Kidney (tissue), 14 donors: ENCODE data around the gene CCM2L. TPM values are rescaled to one million over a fixed set of nuclear protein-coding genes. Genes with fewer than 3 reads are reported as not detected.

Experiments used
- DNase-seq, 5 donors: peaks; one replicate each; pipeline ENCODE4 v3.0.0-alpha.2; 2013 to 2020
- FAIRE-seq: peaks from 2 replicates; lab custom pipeline; 2012; peaks lifted over from hg19 to GRCh38; lab: Jason Lieb, UNC
- H3K27ac ChIP-seq, 2 donors: one replicate each; pipeline ENCODE4 v1.7.0; 2013; ENCODE audit warnings: low read depth in 2 of 2, low read length in 2 of 2, inconsistent platforms in 1 of 2
- H3K27me3 ChIP-seq: one replicate; pipeline ENCODE4 v1.7.1; 2013; ENCODE audit warnings: low read length, inconsistent platforms; ENCODE audit not compliant: control insufficient read depth, insufficient read depth
- H3K36me3 ChIP-seq, 3 donors: one replicate each; pipeline versions ENCODE4 v1.7.0 to v1.7.1; 2013; ENCODE audit warnings: low read length in 3 of 3, control low read depth in 1 of 3, inconsistent platforms in 1 of 3; ENCODE audit not compliant: insufficient read depth in 3 of 3, control insufficient read depth in 2 of 3
- H3K4me1 ChIP-seq, 3 donors: one replicate each; pipeline versions ENCODE4 v1.7.0 to v1.7.1; 2013; ENCODE audit warnings: low read length in 3 of 3, inconsistent platforms in 1 of 3, low read depth in 1 of 3; ENCODE audit not compliant: control insufficient read depth in 2 of 3, insufficient read depth in 2 of 3
- H3K4me3 ChIP-seq, 3 donors: one replicate each; pipeline versions ENCODE4 v1.7.0 to v1.8.1; 2013; ENCODE audit warnings: low read length in 3 of 3, control low read depth in 1 of 3, inconsistent platforms in 1 of 3
- H3K9ac ChIP-seq, 3 donors: one replicate each; pipeline versions ENCODE4 v1.7.0 to v1.7.1; 2013; ENCODE audit warnings: low read length in 3 of 3, control low read depth in 1 of 3, inconsistent platforms in 1 of 3
- H3K9me3 ChIP-seq, 3 donors: one replicate each; pipeline versions ENCODE4 v1.7.0 to v1.7.1; 2013; ENCODE audit warnings: low read length in 3 of 3, control low read depth in 1 of 3, inconsistent platforms in 1 of 3; ENCODE audit not compliant: control insufficient read depth in 2 of 3, insufficient read depth in 1 of 3
- CTCF ChIP-seq: IDR thresholded peaks from 3 replicates; pipeline ENCODE4 v1.5.1; 2012; ENCODE audit warnings: mild to moderate bottlenecking, moderate library complexity, borderline replicate concordance; ENCODE audit not compliant: insufficient read depth; ENCODE audit errors: extremely low read depth
- intact Hi-C: fragments of 100-400 bp; cut with DNase I; formaldehyde crosslinking; loops from one replicate; pipeline ENCODE4 v1.11.1; 2022
- polyA plus RNA-seq: library from polyadenylated mRNA; stranded (reverse); fragments of 350-450 nt; fragmentation: Illumina TruSeq; extraction: RNeasy Lipid Tissue Mini Kit (QIAGEN cat#74804); gene quantifications from one replicate; pipeline ENCODE4 v1.2.3, GENCODE V29; 2014; ENCODE audit warnings: low read depth, low replicate concordance; ENCODE audit not compliant: insufficient read depth
- total RNA-seq: library from RNA; stranded (reverse); fragmentation: NEBNext Ultra II Directional; extraction: Animal tissue kit (Norgen Biotek cat#: 25700); gene quantifications from one replicate; pipeline ENCODE4 v1.2.1, GENCODE V29; 2021
- donor health status: control.
- donor health status: control.
- donor health status: control.
- donor health status: control.
- donor health status: control.
- donor health status: DM: yes; HTN: yes; CAD: no.
- donor health status: Normal renal cell carcinoma (clear cell type).

Gene CCM2L
- total and polyA plus RNA-seq, 2 donors from 2014 or later, result 9.9 to 13.8 TPM

GRCh38 chr20:32070690-32071213, 60.5 kb downstream of the CCM2L start:
- H3K27ac ChIP-seq, result no peak overlapping the region
- TF ChIP-seq CTCF, result no peak
- H3K4me1 ChIP-seq, result no peaks in the 10 kb centered on the region
- no peak overlapping the region for H3K9ac ChIP-seq
- H3K9me3 ChIP-seq, result no peaks in the 10 kb centered on the region
- no peaks in the 10 kb centered on the region for H3K36me3 ChIP-seq
- FAIRE-seq (no peak), DNase-seq (no peak)
- no peaks in the 10 kb centered on the region for H3K27me3 ChIP-seq
- intact Hi-C loops, result no loop called here
- no peak overlapping the region for H3K4me3 ChIP-seq

GRCh38 chr20:32071395-32072167, 61.3 kb downstream of the CCM2L start:
- Histone ChIP-seq H3K9me3 (no peaks in the 10 kb centered on the region), H3K36me3 (no peaks in the 10 kb centered on the region), H3K27me3 (no peaks in the 10 kb centered on the region), H3K27ac (no peak overlapping the region), H3K4me3 (no peak overlapping the region), H3K9ac (no peak overlapping the region), H3K4me1 (no peaks in the 10 kb centered on the region)
- TF ChIP-seq CTCF, result no peak
- DNase-seq (no peak), FAIRE-seq (no peak)
- intact Hi-C loops, result no loop called here

GRCh38 chr20:32072168-32072750, 62.0 kb downstream of the CCM2L start:
- no peak for TF ChIP-seq CTCF
- DNase-seq (no peak), FAIRE-seq (no peak)
- Histone ChIP-seq H3K27ac (no peak overlapping the region), H3K4me3 (no peak overlapping the region), H3K9ac (no peak overlapping the region), H3K27me3 (no peaks in the 10 kb centered on the region), H3K36me3 (no peaks in the 10 kb centered on the region), H3K4me1 (no peaks in the 10 kb centered on the region), H3K9me3 (no peaks in the 10 kb centered on the region)
- intact Hi-C loops, result no loop called here
